ENCODE results near the gene GPR155.

GPR155 gene

GRCh38 chr2:174383796-174384195, 103.0 kb downstream of the GPR155 start:
- no CpG with 5 or more reads among the region's 1 CpG for WGBS (ENCODE audit: insufficient coverage)
- DNase-seq = peak in 2 of 3 donors; percentile 68 to 81
- H3K9me3 ChIP-seq (ENCODE audit: control extremely low read depth in 1 of 5, control insufficient read depth in 4 of 5, insufficient read depth in 2 of 5, low read depth in 1 of 5, low read length in 4 of 5) = peaks cover 0 to 9% (median 3%) of the 10 kb centered on the region in 5 experiments
- H3K27me3 ChIP-seq (replicated peaks in 2 of 5; ENCODE audit: control insufficient read depth in 4 of 5, insufficient read depth in 5 of 5, low read length in 4 of 5) = no peaks in the 10 kb centered on the region
- H3K36me3 ChIP-seq (ENCODE audit: control insufficient read depth in 4 of 4, insufficient read depth in 4 of 4, low read length in 3 of 4) = peaks cover 12 to 70% (median 23%) of the 10 kb centered on the region in 4 experiments
- ChIA-PET CTCF (no interaction called here), POLR2A (interaction anchor here (0.6 kb wide), 1 partner anchor 963 kb away, joined by 3 read pairs; no protein-coding TSS in a partner anchor)
- no peaks in the 10 kb centered on the region for H3K4me1 ChIP-seq (ENCODE audit: control extremely low read depth in 1 of 4, control insufficient read depth in 4 of 4, insufficient read depth in 4 of 4, low read length in 3 of 4)
- H3K27ac ChIP-seq (ENCODE audit: insufficient read depth in 1 of 2, low read depth in 1 of 2, low read length in 2 of 2, poor library complexity in 1 of 2, severe bottlenecking in 2 of 2) = no peak overlapping the region
- H3K4me3 ChIP-seq (ENCODE audit: control insufficient read depth in 1 of 7, extremely low read depth in 1 of 7, insufficient read depth in 4 of 7, low read depth in 2 of 7, low read length in 6 of 7) = no peak overlapping the region

Measured in common myeloid progenitor, CD34-positive (primary cell).